Activated CD4-positive, alpha-beta T cell treated with anti-CD3 and anti-CD28 coated beads, Interleukin-2, amount 10 ng/mL, durations not matched to agents 24 days and 14 days (primary cell): ENCODE data around the gene CBLN3. TPM values are rescaled to one million over a fixed set of nuclear protein-coding genes. Genes with fewer than 3 reads are reported as not detected.
"Not testable (repeated sequence)": the region's sequence is repeated elsewhere in the genome, so short reads cannot be mapped to it uniquely, and the experiment has no call there.

Experiments used
- DNase-seq: peaks from one replicate; pipeline ENCODE4 v3.0.0; 2022
- H3K27ac Mint-ChIP-seq: one replicate; pipeline ENCODE4 v1.8.0; 2022; ENCODE audit warnings: mild to moderate bottlenecking, mixed read lengths
- H3K27me3 Mint-ChIP-seq: one replicate; pipeline ENCODE4 v1.8.0; 2022; ENCODE audit warnings: mixed read lengths
- H3K36me3 Mint-ChIP-seq: one replicate; pipeline ENCODE4 v1.8.0; 2022; ENCODE audit warnings: low read depth, mild to moderate bottlenecking, mixed read lengths
- H3K4me1 Mint-ChIP-seq: one replicate; pipeline ENCODE4 v1.8.0; 2021; ENCODE audit warnings: mixed read lengths
- H3K4me3 Mint-ChIP-seq: one replicate; pipeline ENCODE4 v1.8.0; 2022; ENCODE audit warnings: mild to moderate bottlenecking, moderate library complexity, mixed read lengths
- H3K9me3 Mint-ChIP-seq: one replicate; pipeline ENCODE4 v1.8.0; 2021; ENCODE audit warnings: mixed read lengths
- intact Hi-C: fragments of 100-400 bp; cut with micrococcal nuclease; formaldehyde crosslinking; loops from one replicate; pipeline ENCODE4 v1.15.1; 2023
- total RNA-seq: library from RNA; stranded (reverse); gene quantifications from 2 replicates; pipeline ENCODE4 v1.2.3, GENCODE V29; 2022

CBLN3 gene
- 4.5 and 7.4 TPM in 2 replicates for total RNA-seq

DNA sequence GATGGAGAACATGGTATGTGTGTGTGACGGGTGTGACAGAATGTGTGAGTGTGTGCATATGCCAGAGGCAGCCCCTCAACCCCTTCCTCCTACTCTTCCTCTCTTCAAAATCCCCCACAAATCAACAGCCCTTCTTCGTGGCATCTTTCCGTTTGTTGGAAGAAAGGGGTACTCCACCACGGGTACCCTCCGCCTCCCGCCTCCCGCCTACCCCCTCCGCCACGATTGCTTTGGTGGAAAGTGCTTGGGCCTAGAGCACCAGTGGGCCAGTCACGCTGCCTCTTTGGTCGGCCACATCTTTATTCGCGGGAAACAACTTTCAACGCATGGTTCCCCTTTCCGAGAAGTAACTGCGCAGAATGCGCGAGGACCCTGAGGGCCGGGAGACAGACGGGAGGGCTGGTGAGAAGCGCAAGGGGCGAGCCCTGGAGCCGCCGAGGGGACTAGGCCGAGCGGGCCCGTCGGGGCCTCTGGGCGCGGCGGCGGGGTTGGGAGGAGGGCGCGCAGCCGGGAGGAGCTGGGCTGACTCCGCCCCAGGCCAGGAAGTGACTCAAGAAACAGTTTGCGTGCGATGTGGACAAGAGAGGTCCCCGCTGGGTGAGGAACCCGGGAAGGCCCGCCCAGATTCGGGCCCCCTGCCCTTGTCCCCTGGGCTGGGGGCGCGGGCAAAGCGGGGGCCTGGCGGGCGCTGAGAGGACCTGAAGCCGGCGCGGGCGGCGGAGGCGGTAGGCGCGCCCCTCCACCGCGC lies at the start of gene CBLN3, which contains the start of gene KHNYN:
Gene CBLN3 (minus strand): TSS at position 274 of the 748 bp plus-strand sequence. CDS start 614 bp downstream, outside the sequence.
Gene KHNYN (plus strand): TSS at position 560 of the 748 bp plus-strand sequence. CDS start 777 bp downstream, outside the sequence.
- Mint-ChIP-seq H3K9me3 (no peaks in the 10 kb centered on the region), H3K36me3 (peaks cover 28% of the 10 kb centered on the region), H3K27ac (peak within 1 kb of the TSS; percentile 99), H3K4me1 (peaks cover 49% of the 10 kb centered on the region), H3K27me3 (no peaks in the 10 kb centered on the region), H3K4me3 (peak within 1 kb of the TSS; percentile 94)
- intact Hi-C loops, result loop anchor here (10.0 kb wide), 1 partner anchor 315 kb away; the partner anchor contains the start of genes DCAF11 and NRL
- peak; percentile 97 for DNase-seq

DNA sequence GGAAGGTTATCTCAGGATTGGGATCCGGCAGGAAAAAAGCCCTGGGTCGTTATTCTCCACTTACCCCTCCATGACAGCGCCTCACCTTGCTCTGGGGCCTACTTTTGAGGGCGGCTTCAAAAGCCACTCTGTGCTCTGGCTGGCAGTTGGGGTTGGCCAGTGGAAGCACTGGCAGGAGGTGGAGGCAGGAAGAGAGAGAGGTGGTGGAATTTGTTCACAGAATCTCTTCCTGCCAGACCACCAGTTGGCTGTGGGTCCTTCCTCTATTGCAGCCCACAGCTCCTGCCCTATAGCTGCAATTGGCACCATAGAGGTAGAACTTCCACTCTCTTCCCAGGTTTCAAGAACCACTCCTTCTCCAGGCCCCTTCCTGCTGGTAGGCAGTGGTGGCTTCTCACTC lies 45.8 kb upstream of the CBLN3 start:
- H3K27me3 Mint-ChIP-seq, result no peaks in the 10 kb centered on the region

DNA sequence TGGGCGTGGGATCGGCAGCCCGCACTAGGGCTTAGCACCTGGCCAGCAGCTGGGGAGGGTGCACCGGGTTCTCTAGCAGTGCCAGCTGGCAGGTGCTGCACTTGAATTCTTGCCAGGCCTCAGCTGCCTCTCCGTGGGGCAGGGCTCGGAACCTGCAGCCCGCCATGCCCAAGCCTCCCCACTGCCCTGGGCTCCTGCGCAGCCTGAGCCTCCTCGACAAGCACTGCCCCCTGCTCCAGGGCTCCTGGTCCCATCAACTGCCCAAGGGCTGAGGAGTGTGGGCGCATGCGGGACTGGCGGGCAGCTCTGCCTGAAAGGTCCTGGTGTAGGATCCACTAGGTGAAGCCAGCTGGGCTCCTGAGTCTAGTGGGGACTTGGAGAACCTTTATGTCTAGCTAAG lies 43.7 kb upstream of the CBLN3 start:
- Mint-ChIP-seq H3K27ac (no peak overlapping the region), H3K27me3 (peaks cover 2% of the 10 kb centered on the region), H3K4me3 (no peak overlapping the region), H3K36me3 (no peaks in the 10 kb centered on the region), H3K4me1 (no peaks in the 10 kb centered on the region), H3K9me3 (peaks cover 7% of the 10 kb centered on the region)
- DNase-seq, result no peak
- intact Hi-C loops, result no loop called here

More for the DNA sequence above, 45.8 kb upstream of the CBLN3 start:
- H3K4me3 Mint-ChIP-seq, result no peak overlapping the region
- peaks cover 13% of the 10 kb centered on the region for H3K9me3 Mint-ChIP-seq
- DNase-seq, result no peak
- no peak overlapping the region for H3K27ac Mint-ChIP-seq
- intact Hi-C loops, result no loop called here
- peaks cover 2% of the 10 kb centered on the region for H3K36me3 Mint-ChIP-seq
- H3K4me1 Mint-ChIP-seq, result no peaks in the 10 kb centered on the region

DNA sequence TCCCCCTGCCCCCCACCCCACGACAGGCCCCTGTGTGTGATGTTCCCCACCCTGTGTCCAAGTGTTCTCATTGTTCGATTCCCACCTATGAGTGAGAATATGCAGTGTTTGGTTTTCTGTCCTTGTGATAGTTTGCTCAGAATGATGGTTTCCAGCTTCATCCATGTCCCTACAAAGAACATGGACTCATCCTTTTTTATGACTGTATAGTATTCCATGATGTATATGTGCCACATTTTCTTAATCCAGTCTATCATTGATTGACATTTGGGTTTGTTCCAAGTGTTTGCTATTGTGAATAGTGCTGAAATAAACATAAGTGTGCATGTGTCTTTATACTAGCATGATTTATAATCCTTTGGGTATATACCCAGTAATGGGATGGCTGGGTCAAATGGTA lies 41.0 kb upstream of the CBLN3 start:
- H3K4me3 Mint-ChIP-seq, H3K4me1 Mint-ChIP-seq, DNase-seq, H3K27ac Mint-ChIP-seq, H3K27me3 Mint-ChIP-seq, H3K36me3 Mint-ChIP-seq, intact Hi-C loops: not testable (repeated sequence)
- peaks cover 15% of the 10 kb centered on the region for H3K9me3 Mint-ChIP-seq

DNA sequence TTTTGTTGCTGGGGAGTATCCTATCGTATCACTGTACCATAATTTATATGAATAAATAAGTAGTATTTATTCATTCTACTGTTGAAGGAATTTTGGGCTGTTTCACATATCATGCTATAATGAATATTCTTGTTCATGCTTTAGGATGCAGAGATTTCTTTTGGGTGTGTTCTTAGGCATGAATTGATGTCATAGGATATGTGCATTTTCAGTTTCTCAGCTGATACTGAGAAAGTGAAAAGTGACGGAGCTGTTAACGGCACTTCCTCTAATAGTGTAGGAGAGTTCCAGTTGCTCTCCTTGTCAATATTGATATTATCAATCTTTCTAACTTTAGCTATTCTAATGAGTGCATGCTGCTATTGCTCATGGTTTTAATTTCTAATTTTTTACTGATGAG lies 36.3 kb upstream of the CBLN3 start:
- peaks cover 10% of the 10 kb centered on the region for H3K9me3 Mint-ChIP-seq

DNA sequence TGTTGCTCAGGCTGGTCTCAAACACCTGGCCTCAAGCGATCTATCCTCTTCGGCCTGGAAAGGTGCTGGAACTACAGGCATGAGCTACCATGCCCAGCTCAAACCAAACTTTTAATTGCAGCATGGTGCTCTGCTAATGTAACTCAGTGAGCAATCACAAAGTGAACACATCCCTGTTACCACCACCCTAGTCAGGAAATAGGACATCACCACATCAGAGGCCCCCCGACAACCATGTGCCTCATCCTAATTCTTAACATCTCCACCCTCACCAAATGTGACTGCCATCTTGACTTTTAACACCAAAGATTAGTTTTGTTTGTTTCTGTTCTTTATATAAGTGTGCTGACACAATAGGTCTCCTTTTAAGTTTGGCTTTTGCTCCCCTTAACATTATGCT lies 35.9 kb upstream of the CBLN3 start:
- Mint-ChIP-seq H3K4me1 (peaks cover 3% of the 10 kb centered on the region), H3K4me3 (no peak overlapping the region), H3K27ac (no peak overlapping the region), H3K9me3 (peaks cover 12% of the 10 kb centered on the region), H3K27me3 (peaks cover 2% of the 10 kb centered on the region), H3K36me3 (peaks cover 2% of the 10 kb centered on the region)
- no peak for DNase-seq
- intact Hi-C loops, result no loop called here

More for the DNA sequence above, 36.3 kb upstream of the CBLN3 start:
- intact Hi-C loops, result no loop called here
- H3K4me3 Mint-ChIP-seq, result no peak overlapping the region
- peaks cover 2% of the 10 kb centered on the region for H3K27me3 Mint-ChIP-seq
- peaks cover 2% of the 10 kb centered on the region for H3K36me3 Mint-ChIP-seq
- H3K27ac Mint-ChIP-seq, result no peak overlapping the region
- H3K4me1 Mint-ChIP-seq, result peaks cover 3% of the 10 kb centered on the region
- no peak for DNase-seq

DNA sequence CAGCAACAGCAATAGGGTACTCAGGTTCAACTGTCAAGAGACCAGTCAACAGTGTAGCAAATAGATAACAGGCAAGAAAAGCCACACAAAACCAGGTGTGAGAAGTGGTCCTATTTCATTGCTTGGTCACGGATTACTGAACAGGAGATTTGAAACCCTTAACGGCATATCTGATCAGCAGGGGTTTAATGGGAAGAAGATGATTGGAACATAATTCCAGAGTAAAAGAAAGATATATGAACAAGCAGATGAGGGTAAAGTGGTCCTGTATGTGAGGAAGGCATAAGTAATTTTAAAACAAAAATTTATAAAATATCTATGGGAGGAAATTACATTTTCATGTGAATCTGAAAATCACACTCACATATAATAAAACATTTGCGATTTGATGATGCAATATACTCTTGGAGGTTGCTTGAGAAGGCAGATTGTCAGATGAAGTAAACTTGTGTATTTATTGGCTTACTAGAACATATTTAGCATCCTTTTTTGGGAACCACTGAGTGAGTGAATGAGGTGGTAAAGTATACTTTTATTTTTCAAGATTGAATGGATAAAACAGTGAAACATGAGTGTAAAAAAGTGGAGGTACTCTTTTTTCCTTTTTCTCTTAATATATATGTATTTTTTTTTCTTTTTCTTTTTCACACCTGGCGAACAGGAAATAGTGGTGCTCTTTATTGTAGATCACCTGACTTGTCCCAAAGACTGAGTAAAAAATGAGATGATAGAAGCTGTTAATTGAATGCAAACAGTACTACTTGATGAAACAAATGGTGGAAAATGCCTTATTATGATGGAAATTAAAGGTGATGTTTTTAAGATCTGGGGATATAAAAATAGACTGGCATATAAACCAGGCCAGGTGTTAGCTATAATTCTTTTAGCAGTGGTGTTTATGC lies 34.7 kb upstream of the CBLN3 start:
- peaks cover 2% of the 10 kb centered on the region for H3K36me3 Mint-ChIP-seq
- peaks cover 13% of the 10 kb centered on the region for H3K9me3 Mint-ChIP-seq
- H3K4me3 Mint-ChIP-seq, result no peak overlapping the region
- DNase-seq, result no peak
- intact Hi-C loops, result no loop called here
- no peak overlapping the region for H3K27ac Mint-ChIP-seq
- peaks cover 3% of the 10 kb centered on the region for H3K4me1 Mint-ChIP-seq
- peaks cover 2% of the 10 kb centered on the region for H3K27me3 Mint-ChIP-seq

DNA sequence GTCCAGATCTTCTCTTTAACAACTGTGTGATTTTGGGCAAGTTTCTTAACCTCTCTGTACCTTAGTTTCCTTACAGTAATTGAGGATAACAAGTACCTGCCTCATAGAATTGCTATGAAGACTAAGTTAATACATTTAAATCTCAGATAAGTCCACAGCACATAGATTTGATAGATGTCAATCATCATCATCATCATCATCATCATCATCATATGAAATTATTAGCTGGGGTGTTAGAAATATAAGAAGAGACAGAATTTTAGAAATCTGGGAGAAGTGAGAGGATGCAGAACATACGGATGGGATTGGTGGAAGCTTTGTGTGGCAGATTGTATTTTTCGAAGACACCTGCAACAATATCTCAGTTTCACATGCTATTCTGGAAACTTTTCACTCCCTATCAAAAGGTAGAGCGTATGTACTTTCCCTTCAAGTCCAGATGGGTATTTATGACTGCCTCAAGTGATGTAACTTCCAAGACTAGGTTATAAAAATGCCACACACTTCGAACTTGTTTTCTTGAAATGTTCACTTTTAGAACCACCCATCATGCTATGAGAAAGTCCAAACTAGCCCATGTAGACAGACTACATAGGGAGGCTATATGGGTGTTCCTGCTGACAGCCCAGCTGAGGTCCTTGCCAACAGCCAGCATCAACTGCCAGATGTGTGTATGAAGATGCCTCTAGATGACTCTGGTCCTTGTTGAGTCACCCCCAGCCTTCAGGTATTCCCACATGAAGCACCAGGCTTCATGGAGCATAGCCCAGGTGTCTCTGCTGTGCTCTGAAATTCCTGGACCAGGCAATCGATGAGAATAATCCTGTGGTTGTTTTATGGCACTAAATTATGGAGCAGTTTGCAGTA lies 33.8 kb upstream of the CBLN3 start:
- H3K36me3 Mint-ChIP-seq, result peaks cover 2% of the 10 kb centered on the region
- H3K4me3 Mint-ChIP-seq, result no peak overlapping the region
- no peak for DNase-seq
- intact Hi-C loops, result no loop called here
- peaks cover 13% of the 10 kb centered on the region for H3K9me3 Mint-ChIP-seq
- H3K27ac Mint-ChIP-seq, result no peak overlapping the region
- peaks cover 3% of the 10 kb centered on the region for H3K4me1 Mint-ChIP-seq
- H3K27me3 Mint-ChIP-seq, result no peaks in the 10 kb centered on the region

DNA sequence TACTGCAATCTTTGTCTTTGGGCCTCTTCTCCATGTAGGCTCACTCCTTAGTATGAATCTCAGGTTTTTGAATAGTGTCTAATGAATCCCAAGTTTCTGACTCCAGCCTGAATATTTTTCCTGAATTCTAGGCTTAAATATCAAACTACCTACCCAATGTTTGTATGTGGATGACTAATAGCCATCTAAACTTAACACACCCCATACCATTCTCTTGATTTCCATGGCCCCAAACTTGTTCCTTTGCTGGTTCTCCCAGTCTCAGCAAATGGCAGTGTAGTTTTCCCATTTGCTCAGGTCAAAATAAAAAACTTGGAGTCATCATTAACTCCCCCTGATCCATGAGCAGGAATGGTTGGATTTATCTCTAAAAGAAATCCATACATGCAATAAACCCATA lies 31.9 kb upstream of the CBLN3 start:
- H3K9me3 Mint-ChIP-seq, result peaks cover 7% of the 10 kb centered on the region
- H3K27ac Mint-ChIP-seq, result no peak overlapping the region
- intact Hi-C loops, result no loop called here
- DNase-seq, result no peak
- no peaks in the 10 kb centered on the region for H3K27me3 Mint-ChIP-seq
- no peak overlapping the region for H3K4me3 Mint-ChIP-seq
- peaks cover 2% of the 10 kb centered on the region for H3K36me3 Mint-ChIP-seq
- H3K4me1 Mint-ChIP-seq, result peaks cover 3% of the 10 kb centered on the region

DNA sequence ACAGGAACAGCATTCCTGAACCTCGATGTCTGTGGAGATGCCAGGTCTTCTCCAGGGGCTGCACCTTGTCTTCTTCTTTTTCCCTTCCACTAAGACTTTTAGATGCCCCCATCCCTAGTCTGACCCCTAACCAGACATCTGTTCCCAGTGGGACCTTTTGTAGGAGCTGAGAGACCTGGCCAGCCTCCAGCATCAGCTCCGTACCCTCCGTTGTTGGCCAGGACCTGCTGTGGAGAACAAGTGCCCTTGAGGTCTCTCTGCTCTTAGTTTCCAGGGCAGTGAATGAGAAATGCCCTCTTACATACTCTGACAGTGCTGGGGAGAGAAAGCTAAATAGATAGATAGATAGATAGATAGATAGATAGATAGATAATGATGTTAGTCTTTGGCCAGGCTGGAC lies 29.9 kb upstream of the CBLN3 start:
- Mint-ChIP-seq H3K9me3 (peaks cover 8% of the 10 kb centered on the region), H3K4me1 (no peaks in the 10 kb centered on the region), H3K4me3 (no peak overlapping the region), H3K36me3 (no peaks in the 10 kb centered on the region), H3K27ac (no peak overlapping the region), H3K27me3 (no peaks in the 10 kb centered on the region)
- no peak for DNase-seq
- intact Hi-C loops, result no loop called here

DNA sequence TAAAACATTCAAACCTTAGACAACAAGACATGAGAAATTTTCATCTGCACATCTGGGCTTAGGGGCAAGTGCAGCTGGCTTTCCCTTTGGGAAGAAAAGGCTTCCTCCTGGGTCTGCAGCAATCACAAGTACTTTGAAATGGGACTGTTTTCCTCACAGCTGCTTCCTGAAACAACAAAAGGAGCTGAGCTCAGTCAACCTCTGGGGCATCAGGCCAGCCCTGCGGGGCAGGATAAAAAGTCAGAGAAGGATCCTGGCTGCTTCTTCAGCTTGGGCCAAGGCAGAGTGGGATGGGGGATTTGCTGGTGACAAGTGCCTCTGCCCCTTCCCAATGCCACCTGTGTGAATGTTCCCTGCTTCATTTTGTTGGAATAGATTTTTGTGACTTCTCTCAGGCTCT lies 29.3 kb upstream of the CBLN3 start:
- Mint-ChIP-seq H3K9me3 (peaks cover 13% of the 10 kb centered on the region), H3K4me3 (no peak overlapping the region), H3K4me1 (no peaks in the 10 kb centered on the region), H3K27me3 (no peaks in the 10 kb centered on the region), H3K36me3 (peaks cover 4% of the 10 kb centered on the region), H3K27ac (no peak overlapping the region)
- no peak for DNase-seq
- intact Hi-C loops, result no loop called here

DNA sequence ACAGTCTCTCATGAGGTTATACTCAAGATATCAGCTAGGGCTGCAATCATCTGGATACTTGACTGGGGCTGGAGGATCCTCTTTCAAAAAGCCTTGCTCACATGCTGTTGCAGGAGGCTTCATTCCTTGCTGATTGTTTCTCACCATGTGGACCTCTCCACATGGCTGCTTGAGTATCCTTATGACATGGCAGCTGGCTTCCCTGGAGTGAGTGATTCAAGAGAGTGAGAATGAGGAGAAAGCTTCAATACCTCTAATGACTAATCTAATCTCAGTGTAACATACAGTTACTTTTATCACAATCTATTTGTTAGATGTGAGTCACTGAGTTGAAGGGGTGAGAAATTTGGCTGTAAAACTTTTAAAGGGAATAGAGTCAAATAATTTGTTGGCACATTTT lies 27.5 kb upstream of the CBLN3 start:
- no peak for DNase-seq
- Mint-ChIP-seq H3K36me3 (peaks cover 4% of the 10 kb centered on the region), H3K4me1 (no peaks in the 10 kb centered on the region), H3K9me3 (peaks cover 13% of the 10 kb centered on the region), H3K27ac (no peak overlapping the region), H3K4me3 (no peak overlapping the region), H3K27me3 (no peaks in the 10 kb centered on the region)
- intact Hi-C loops, result no loop called here

DNA sequence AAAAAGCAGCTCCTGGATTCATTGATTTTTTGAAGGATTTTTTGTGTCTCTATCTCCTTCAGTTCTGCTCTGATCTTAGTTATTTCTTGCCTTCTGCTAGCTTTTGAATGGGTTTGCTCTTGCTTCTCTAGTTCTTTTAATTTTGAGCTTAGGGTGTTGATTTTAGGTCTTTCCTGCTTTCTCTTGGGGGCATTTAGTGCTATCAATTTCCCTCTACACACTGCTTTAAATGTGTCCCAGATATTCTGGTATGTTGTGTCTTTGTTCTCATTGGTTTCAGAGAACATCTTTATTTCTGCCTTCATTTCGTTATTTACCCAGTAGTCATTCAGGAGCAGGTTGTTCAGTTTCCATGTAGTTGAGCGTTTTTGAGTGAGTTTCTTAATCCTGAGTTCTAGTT lies 21.4 kb upstream of the CBLN3 start:
- H3K4me1 Mint-ChIP-seq, H3K36me3 Mint-ChIP-seq, H3K4me3 Mint-ChIP-seq, DNase-seq, H3K9me3 Mint-ChIP-seq, H3K27me3 Mint-ChIP-seq, intact Hi-C loops: not testable (repeated sequence)
- H3K27ac Mint-ChIP-seq, result peak overlapping the region; percentile 17
